Left ventricle myocardium inferior (tissue), 1 donor: ENCODE results near the gene ANKS6. TPM values are rescaled to one million over a fixed set of nuclear protein-coding genes. Genes with fewer than 3 reads are reported as not detected.

ENCODE experiments used
- DNase-seq: peaks from one replicate; pipeline ENCODE4 v3.0.0-alpha.2; 2020
- H3K27ac ChIP-seq: fragments of 200-600 bp; replicated peaks from 2 replicates; pipeline ENCODE4 v1.8.0; 2021
- H3K27me3 ChIP-seq: fragments of 200-600 bp; 2 replicates; pipeline ENCODE4 v1.8.0; 2021; ENCODE audit warnings: low read depth
- H3K36me3 ChIP-seq: fragments of 200-600 bp; 2 replicates; pipeline ENCODE4 v1.8.0; 2021
- H3K4me1 ChIP-seq: fragments of 200-600 bp; 2 replicates; pipeline ENCODE4 v1.8.0; 2021
- H3K4me3 ChIP-seq: fragments of 200-600 bp; 2 replicates; pipeline ENCODE4 v1.8.0; 2021; ENCODE audit warnings: mild to moderate bottlenecking, moderate library complexity
- H3K9me3 ChIP-seq: fragments of 200-600 bp; replicated peaks from 2 replicates; pipeline ENCODE4 v1.8.0; 2021
- CTCF ChIP-seq: fragments of 200-600 bp; IDR thresholded peaks from 2 replicates; pipeline ENCODE4 v1.8.0; 2021; ENCODE audit warnings: antibody characterized with exemption, mild to moderate bottlenecking, borderline replicate concordance
- intact Hi-C: fragments of 100-400 bp; cut with micrococcal nuclease; formaldehyde crosslinking; loops from one replicate; pipeline ENCODE4 v1.11.0; 2022
- total RNA-seq: library from RNA; stranded (reverse); fragmentation: NEBNext Ultra II Directional; extraction: Animal tissue kit (Norgen Biotek cat#: 25700); gene quantifications from one replicate; pipeline ENCODE4 v1.2.1, GENCODE V29; 2021
- donor health status: DM: no; HTN: yes; CAD: no; lungs with severe emphysema.

Gene ANKS6
- total RNA-seq, 1 donor from 2014 or later, result 4.8 TPM

DNA sequence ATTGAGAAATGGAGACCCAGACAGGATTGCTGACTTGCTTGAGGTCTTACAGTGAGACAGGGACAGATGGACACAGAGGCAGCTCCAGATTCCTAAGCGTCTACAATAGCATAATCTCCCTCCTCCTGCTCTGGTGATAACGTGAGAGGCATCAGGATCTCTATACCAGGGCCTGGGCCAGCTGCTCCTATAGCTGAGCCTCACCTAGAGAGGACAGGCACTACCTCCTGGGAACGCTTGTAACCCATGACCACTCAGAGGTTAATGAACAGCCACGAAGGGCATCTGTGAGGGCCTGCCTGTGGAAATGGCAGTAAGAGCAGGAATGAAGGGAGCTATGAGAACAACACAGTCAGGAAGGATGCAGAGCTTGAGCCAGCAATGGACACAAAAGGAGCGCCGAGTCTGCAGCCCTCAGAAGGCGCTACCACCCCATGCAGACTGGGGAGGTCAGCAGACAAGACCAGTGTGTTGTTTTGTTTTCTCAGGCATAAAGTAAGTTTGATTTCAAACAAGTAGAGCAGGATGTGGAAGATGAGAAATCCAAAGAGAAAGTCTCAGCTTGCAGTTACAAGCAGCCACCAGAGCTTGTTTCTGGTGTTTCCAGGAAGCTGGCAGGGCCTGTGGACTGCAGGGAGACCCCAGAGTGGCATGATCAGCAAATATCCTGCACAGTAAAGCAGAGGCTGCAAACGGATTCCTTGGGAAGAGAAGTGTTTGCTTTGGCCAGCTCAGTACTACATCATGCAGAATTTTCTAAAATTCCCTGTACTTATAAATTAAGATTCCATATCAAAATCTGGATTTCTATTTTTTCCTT is 17.4 kb downstream of the ANKS6 start:
- TF ChIP-seq CTCF, result no peak

DNA sequence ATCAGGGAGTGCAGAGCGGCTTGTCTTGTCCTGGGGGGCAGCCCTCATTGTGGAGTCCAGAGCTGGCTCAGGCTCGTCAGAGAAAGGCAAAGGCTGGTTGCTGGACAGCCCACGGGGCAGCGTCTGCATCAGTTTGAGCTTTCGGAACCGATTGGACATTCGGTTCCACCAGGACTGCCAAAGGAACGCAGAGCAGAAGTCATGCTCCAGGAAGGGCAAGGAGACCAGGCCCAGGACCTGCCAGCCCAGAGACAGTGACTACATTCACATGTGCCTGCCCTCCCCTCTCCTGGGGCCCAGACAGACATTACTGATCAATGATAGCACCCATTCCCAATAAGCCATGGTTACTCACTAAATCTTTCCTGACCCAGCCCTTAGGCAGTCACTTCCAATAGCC is 18.1 kb downstream of the ANKS6 start:
- no peak for DNase-seq
- Histone ChIP-seq H3K27ac (no peak overlapping the region), H3K4me1 (no peaks in the 10 kb centered on the region), H3K9me3 (no peaks in the 10 kb centered on the region), H3K36me3 (peaks cover 24% of the 10 kb centered on the region), H3K27me3 (no peaks in the 10 kb centered on the region), H3K4me3 (no peak overlapping the region)
- TF ChIP-seq CTCF, result no peak
- intact Hi-C loops, result loop anchor here (10.0 kb wide), 1 partner anchor 463 kb away; no protein-coding TSS in a partner anchor

More for the DNA sequence above, 17.4 kb downstream of the ANKS6 start:
- Histone ChIP-seq H3K27me3 (no peaks in the 10 kb centered on the region), H3K9me3 (no peaks in the 10 kb centered on the region), H3K27ac (no peak overlapping the region), H3K36me3 (peaks cover 17% of the 10 kb centered on the region), H3K4me3 (no peak overlapping the region), H3K4me1 (no peaks in the 10 kb centered on the region)
- no peak for DNase-seq
- intact Hi-C loops, result loop anchor here (10.0 kb wide), 1 partner anchor 464 kb away; no protein-coding TSS in a partner anchor

DNA sequence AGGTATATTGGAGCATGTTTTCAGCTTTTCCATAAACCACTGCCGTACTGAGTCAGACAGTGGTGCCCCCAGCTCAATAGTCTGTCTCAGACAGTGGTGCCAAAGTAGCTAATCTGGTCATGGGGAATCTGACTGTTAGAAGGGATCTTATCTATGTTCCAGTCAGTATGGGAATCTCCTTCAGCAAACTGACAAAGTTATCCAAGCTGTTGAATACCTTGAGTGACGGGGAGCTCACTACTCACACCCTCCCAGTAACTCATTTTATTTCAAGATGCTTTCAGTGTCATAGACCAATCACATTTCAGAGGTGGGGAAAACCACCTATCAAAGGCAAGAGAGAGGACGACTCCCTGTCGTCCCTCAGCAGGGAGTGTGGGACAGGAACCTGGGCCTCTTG is 18.7 kb downstream of the ANKS6 start:
- no peaks in the 10 kb centered on the region for H3K4me1 ChIP-seq
- H3K36me3 ChIP-seq, result peaks cover 29% of the 10 kb centered on the region
- no peak for DNase-seq
- H3K27ac ChIP-seq, result no peak overlapping the region
- TF ChIP-seq CTCF, result no peak
- H3K9me3 ChIP-seq, result no peaks in the 10 kb centered on the region
- intact Hi-C loops, result loop anchor here (10.0 kb wide), 1 partner anchor 463 kb away; no protein-coding TSS in a partner anchor
- no peak overlapping the region for H3K4me3 ChIP-seq
- no peaks in the 10 kb centered on the region for H3K27me3 ChIP-seq

DNA sequence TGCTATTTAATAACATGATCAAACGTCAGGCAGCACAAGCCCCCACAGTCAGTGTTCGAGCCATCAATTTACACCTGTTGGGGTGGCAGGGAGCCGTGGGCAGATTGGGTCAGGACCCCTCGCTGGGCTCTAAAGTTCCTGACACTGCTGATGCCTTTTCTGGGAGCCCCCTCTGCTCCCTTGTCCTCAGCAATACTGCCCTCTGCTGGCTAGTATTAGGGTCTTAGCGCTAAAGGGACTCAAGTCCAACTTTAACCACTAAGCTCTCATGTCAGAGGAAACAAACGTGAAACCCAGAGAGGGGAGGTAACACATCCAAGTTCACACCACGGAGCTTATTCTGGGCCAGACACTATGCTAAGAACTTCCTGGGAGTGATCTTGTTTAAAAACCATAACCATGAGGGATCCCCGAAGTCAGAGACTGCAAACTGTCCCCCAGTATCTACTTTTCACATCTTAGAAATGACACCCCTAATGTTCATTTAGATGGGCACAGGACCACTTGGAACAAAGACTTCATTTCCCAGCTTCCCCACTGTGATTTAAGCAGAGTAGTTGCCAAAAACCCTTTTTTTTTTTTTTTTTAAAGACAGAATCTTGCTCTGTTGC is 20.4 kb downstream of the ANKS6 start:
- Histone ChIP-seq H3K9me3 (no peaks in the 10 kb centered on the region), H3K4me1 (no peaks in the 10 kb centered on the region), H3K27me3 (no peaks in the 10 kb centered on the region), H3K27ac (no peak overlapping the region), H3K36me3 (peaks cover 30% of the 10 kb centered on the region), H3K4me3 (no peak overlapping the region)
- peak; percentile 76 for TF ChIP-seq CTCF
- DNase-seq, result no peak
- intact Hi-C loops, result loop anchor here (10.0 kb wide), 1 partner anchor 461 kb away; no protein-coding TSS in a partner anchor

GRCh38 chr9:98774746-98775145 is 21.6 kb downstream of the ANKS6 start:
- peak; percentile 27 for TF ChIP-seq CTCF
- H3K27me3 ChIP-seq, result no peaks in the 10 kb centered on the region

More at GRCh38 chr9:98774746-98775145, 21.6 kb downstream of the ANKS6 start:
- H3K9me3 ChIP-seq, result no peaks in the 10 kb centered on the region
- H3K4me1 ChIP-seq, result no peaks in the 10 kb centered on the region
- no peak overlapping the region for H3K27ac ChIP-seq
- DNase-seq, result no peak
- H3K4me3 ChIP-seq, result no peak overlapping the region
- intact Hi-C loops, result loop anchor here (10.0 kb wide), 1 partner anchor 460 kb away; no protein-coding TSS in a partner anchor
- peaks cover 41% of the 10 kb centered on the region for H3K36me3 ChIP-seq
